GM19455 (cell line): Measurements from ENCODE around the gene ERBB3.

ENCODE experiments used
- ATAC-seq: cut with Tn5 transposase; IDR thresholded peaks from one replicate; pipeline ENCODE4 v1.9.1; 2021; ENCODE audit not compliant: unreplicated experiment

ERBB3 gene

GRCh38 chr12:56129942-56130495 lies 50.1 kb downstream of the ERBB3 start:
- ATAC-seq: no peak

- ATAC-seq: no peak
Observed at GRCh38 chr12:56130876-56131275, 50.9 kb downstream of the ERBB3 start.

- no peak for ATAC-seq
Observed at GRCh38 chr12:56134897-56135296, 54.9 kb downstream of the ERBB3 start.

GRCh38 chr12:56137853-56138571 lies 58.0 kb downstream of the ERBB3 start:
- no peak for ATAC-seq

GRCh38 chr12:56141946-56142784 lies 62.2 kb downstream of the ERBB3 start:
- no peak for ATAC-seq

- no peak for ATAC-seq
Observed at GRCh38 chr12:56143217-56143616, 63.3 kb downstream of the ERBB3 start.

GRCh38 chr12:56143870-56144269 lies 63.9 kb downstream of the ERBB3 start:
- no peak for ATAC-seq

GRCh38 chr12:56145217-56145616 lies 65.3 kb downstream of the ERBB3 start:
- ATAC-seq: no peak

GRCh38 chr12:56146492-56147460 lies 66.8 kb downstream of the ERBB3 start:
- ATAC-seq: no peak

- no peak for ATAC-seq
Observed at GRCh38 chr12:56150563-56150962, 70.6 kb downstream of the ERBB3 start.

GRCh38 chr12:56151672-56152131 lies 71.7 kb downstream of the ERBB3 start:
- ATAC-seq: peak; percentile 51

- ATAC-seq: peak; percentile 86
Observed at GRCh38 chr12:56152132-56152755, 72.3 kb downstream of the ERBB3 start, which contains the start of gene MYL6B. Gene MYL6B (plus strand): TSS chr12:56152587. CDS start chr12:56153919, 1,332 bp downstream.
